GM18526 (cell line): Measurements from ENCODE around the gene C4orf50.

Source experiments
- POLR2A ChIP-seq: IDR thresholded peaks from 3 replicates; pipeline ENCODE4 v1.6.1; 2011; ENCODE audit not compliant: insufficient read length; ENCODE audit errors: extremely low read depth

The C4orf50 gene

DNA sequence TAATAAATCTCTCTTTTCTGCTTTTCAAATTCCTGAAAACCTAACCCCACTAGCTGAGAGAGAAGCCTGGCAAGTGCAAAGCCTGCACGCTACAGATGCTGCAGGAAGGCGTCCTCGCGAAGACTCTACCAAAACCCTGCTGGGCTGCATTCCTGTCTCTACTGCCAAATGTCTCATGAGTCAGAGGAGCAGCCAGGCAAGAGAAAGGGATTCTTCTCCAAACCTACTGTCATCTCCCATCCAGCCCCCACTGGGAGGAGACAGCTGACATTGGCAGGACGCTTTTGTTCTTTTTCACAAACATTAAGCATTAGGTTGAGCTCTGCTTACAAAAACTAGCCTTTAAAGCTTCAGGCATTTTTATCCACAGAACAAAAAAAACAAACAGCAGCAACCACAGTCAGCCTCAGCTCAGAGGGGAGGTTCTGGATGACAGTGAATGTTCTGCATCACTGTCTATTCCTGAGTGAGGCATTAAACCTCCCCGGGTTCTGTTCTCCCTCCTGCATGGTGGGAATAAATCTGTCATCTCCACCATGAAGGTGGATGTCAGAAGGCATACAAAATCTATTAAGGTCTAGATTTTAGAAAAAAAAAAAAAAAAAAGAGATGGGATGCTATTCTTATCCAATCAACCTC lies 143.3 kb downstream of the C4orf50 start:
- no peak for TF ChIP-seq POLR2A

DNA sequence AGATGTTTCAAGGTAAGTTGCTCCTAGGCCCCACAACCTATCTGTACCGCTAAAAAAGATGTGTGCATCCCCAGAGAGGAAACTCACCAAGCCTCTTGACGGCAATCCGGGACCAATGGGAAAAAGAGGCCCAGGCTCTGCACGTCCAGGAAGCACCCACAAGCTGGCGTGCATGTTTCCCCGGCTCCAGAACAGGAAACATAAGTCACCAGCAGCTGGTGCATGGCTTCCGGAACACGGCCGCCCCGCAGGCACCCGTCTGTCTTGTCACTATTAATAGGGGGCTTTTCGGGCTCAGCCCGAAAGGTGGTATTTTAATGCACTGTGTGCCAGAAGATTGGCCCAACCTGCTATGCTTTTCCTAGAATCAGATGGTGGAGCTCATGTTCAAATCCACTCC lies 147.5 kb downstream of the C4orf50 start:
- no peak for TF ChIP-seq POLR2A

DNA sequence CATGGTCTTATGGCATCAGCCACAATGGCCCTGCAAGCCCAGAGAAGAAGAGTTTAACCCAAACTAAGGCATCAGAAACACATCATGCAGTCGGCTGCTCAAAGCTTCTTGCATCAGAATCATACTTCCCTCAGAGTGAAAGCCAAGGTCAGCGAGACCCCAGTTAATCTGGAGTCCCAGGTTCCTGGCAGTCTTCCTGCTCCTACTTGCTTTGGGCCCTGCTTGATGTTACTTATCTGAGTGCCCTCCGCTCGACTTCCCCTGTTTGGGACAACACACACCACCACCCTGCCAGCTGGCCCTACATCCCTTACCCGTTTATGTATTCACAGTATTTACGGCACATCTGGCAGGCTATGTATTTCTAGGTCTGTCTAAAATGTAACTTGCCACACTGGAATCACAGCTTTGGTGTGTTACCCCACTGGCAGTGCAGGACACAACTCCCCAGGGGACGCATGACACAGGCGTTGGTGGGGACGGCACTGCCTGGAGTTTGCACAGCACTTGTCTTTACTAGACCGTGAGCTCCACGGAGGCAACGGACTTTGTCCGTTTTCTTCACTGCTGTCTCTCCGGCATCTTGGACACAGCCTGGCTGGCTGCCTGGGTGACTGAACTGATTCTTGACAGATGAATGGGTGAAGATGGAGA lies 148.1 kb downstream of the C4orf50 start:
- no peak for TF ChIP-seq POLR2A

DNA sequence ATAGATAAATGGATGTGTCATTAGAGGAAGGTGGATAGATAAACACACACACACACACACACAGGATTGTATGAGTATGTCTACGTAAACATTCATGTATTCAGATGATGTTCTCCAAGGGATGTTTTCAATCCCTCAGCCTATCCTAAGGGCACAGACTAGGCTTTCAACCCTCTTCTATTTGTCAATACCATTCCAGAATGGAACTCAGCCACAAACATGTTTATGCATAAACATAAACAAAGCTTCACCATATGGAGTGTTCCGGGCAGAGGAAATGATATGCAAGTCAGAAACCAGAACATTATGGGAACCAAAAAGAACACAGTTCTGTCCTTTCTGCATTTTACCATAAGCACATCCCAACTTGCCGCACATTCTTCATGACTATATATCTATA lies 150.4 kb downstream of the C4orf50 start:
- no peak for TF ChIP-seq POLR2A

DNA sequence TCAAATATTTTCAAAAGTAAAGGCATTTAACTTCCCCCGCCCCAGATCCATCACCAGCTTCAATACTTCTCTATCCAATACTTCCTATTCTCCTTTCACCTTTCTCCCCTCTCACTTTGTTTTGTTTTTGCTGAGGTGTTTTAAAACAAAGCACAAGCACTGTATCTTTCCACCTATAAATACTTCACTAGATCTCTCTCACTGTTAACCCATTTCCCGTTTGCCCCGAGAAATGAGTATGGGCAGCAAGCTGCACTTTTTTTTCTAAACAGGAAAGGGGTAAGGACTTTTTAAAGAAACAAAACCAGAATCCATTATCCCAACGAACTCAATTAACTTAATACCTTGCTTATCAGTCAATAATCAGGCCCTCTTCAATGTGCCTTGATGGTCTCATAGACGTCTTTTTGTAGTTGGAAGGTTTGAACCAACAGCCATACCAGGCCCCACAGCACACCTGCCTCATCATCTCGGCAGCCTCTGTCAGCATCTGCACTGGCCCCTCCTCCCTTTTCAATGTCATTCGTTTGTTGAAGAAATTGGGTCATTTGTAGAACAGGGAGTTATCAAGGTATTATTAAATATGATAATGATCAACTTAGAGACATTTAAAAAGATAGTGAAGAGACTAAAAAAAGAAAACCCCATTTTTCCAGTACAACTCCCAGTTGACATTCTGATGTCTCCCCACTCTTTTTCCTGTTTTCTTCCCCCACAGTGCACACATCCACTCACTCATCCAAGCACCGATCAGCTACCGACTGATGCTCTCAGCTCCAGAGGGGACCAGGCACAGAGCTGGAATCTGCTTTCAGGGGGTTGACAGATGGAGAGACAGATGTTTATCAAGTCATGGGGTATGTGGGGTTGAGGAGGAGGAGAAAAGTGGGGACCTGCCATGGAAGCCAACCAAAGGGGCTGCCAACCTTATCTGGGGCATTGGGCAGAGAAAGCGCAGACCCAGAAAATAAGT lies 151.1 kb downstream of the C4orf50 start:
- no peak for TF ChIP-seq POLR2A

DNA sequence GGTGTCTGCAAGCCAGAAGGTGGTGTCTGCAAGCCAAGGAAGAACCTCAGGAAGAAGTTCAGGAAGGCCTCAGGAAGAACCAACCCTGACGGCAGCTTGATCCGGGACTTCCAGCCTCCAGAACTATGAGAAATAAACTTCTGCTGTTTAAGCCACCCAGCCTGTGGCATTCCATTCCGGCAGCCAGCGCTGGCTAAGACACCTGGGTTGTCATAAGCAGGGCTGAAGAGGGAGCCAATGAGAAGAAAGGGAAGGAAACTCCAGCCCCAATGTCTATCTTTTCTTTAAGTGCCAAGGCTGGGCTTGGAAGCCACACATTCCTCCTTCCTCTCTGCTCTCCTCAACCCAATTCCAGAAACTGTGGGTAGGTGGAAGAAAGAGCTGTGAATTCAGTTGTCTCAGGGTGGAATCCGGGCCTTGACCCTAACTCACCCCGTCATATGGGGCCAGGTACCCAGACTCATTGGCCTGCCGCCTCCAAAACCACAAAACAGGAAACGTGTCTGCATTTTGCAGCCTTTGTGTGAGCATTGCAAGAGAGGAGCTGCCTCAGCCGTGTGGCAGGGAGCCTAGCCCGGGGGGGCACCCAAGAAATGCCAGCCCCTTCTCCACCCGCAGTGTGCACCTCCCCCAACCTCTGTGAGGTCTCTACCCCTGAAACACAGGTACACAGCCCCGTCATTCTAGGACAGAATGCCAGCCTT lies 152.2 kb downstream of the C4orf50 start:
- no peak for TF ChIP-seq POLR2A

DNA sequence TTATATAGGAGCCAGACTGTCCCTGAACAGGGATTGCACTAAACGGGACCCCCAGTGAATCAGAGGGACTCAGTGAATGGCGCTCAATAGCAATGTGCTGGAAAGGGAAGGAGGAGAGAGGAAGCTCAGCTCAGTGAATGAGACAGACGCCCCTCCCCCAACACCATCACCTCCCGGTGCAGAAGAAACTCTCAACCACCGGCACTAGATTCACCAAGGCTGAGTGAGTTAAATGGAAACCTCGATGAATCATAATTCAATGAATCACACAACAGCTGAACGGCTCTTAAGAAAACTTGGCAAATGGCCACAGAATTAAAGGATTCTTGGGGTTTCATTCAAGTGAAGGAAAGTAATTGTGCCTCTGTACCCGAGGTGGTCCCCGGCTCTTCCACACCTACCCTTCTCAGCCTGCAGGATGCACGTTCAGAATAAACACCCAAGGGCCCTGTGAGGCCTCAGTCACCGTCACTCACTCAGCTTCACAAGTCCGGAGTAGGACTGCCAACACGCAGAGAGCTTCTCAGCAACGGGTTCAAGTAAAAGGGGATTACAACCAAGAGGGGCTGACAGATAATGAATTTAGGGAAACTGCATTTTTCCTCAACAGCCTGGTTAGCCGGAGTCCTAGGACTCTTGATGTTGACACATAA lies 154.6 kb downstream of the C4orf50 start:
- no peak for TF ChIP-seq POLR2A

DNA sequence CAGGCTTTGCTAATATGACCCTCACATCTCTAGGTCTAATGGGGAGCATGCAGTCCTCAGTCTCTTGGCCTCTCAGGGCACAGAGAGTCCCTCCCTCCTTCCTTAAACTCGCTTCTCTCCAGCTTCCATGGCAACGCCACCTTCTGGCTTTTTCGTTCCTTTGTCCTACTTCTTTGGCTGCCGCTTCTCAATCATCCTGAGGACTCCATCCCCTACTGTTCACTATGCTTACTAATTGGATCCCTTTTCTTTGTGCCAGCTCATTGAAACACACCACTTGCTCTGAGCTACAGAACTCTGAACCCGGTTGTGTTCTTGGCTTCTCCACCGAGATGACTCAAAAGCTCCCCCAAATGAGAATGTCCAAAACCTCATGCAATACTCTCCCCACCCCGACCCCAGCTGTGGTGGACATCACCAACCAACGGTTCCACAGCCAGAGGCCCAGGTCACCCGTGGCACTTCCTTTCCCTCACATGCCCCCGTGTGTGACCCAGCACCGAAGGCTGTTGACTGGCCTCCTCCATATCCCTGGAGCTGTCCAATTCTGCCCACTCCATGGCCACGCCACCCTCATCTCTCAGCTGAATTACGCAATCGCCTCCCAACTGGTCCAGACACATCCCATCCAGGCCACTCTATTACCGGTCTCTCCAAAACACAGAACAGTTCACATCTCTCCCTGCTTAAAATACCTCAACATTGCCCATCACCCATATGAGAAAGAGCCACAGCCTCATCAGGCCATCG lies 160.0 kb downstream of the C4orf50 start:
- no peak for TF ChIP-seq POLR2A

DNA sequence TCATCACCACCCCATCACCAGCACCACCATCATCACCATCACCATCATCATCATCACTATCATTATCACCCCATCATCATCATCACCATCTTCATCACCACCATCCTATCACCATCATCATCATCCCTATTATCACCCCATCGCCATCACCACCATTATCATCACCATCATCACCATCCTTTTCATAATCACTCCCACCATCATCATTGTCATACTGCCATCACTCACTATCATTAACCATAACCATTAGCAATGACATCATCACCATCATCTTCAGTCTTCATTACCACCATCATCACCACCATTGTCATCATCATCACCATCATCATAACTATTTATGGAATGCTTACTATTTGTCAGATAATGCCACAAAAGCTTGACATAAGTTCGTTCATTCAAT lies 161.0 kb downstream of the C4orf50 start:
- no peak for TF ChIP-seq POLR2A

DNA sequence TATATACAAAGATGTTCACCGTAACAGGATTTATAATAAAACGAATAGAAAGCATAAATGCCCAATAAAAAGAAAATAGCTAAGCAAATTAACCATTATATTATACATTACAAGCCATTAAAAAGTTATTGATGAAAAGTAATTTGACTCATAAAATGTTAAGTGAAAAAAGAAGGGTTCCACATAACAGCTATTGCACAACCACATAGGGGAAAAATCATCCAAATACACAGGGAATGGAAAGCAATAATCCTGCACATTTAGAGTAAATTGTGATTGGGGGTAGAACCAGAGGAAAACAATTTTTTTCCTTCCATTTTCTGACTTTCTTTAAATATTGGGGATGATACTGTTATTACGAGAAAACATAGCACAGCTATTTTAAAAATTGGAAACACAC lies 163.3 kb downstream of the C4orf50 start:
- no peak for TF ChIP-seq POLR2A

DNA sequence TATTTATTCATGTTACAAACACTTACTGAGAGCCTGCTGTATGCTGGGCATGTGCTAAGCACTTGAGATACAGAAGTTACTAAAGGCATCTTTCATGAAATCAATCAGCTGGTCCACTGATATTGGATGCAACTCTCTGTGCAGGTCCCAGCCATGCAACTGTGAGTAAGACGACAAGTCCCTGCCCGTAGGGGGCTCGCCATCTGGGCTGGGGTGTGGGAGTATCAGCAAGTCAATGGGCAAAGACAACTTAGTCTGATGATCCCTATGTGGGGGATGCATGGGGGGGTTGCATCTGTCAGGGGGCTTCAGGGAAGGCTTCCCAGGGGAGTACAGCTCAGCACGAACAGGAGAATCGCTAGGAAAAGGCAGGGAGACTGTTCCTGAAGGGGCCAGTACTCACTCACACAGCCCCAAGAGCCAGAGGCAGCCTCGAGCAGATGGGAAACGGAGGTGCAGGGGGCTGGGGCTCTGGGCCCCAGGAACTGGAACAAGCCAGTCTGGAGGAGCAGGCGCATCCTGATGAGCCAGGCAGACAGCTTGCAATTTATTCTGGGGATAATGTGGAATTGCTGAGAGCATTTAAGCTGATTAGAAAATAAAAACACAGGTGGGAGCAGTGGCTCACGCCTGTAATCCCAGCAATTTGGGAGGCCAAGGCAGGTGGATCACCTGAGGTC lies 165.6 kb downstream of the C4orf50 start:
- no peak for TF ChIP-seq POLR2A

DNA sequence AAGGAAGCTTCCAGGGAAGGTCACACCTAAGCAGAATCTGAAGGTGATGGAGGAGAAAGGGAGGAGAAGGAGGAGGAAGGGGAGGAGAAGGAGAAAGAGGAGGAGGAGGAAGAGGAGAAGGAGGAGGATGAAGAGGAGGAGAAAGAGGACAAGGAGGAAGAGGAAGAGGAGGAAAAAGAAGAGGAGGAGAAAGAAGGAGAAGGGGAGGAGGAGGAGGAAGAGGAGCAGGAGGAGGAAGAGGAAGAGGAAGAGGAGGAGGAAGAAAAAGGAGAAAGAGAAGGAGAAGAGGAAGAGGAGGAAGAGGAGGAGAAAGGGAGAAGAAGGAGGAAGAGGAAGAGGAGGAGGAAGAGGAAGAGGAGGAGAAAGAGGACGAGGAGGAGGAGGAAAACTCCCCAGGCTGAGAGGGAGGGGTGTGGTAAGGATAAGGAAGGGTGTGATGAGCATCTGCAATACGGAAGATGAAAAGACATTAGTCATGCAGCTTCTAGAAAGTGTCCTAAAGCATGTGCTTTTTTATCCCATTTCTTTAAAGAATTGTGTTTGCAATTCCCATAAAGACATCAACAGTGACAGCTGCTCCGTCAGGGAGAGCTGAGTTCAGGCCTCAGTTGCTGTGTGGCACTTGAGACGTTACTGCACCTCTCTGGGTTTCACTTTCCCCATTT lies 166.5 kb downstream of the C4orf50 start:
- no peak for TF ChIP-seq POLR2A
